LNCaP clone FGC (cell line): Measurements from ENCODE around the gene CIB1.

Experiments
- DNase-seq: peaks from one replicate; pipeline ENCODE4 v3.0.0-alpha.2; 2011; ENCODE audit warnings: low read depth
- H3K4me3 ChIP-seq: 2 replicates; pipeline ENCODE4 v1.5.1; 2011; ENCODE audit warnings: mild to moderate bottlenecking, low read depth, low read length, control low read depth
- CTCF ChIP-seq: IDR thresholded peaks from 2 replicates; pipeline ENCODE4 v1.5.1; 2012; ENCODE audit warnings: mild to moderate bottlenecking; ENCODE audit not compliant: control insufficient read depth, insufficient read depth; ENCODE audit errors: extremely low read depth

CIB1 gene

GRCh38 chr15:90257776-90258175, 24.0 kb upstream of the CIB1 start:
- no peak for DNase-seq
- no peak overlapping the region for H3K4me3 ChIP-seq
- TF ChIP-seq CTCF: no peak

- H3K4me3 ChIP-seq: peak within 1 kb of the TSS; percentile 57
- DNase-seq: no peak
- no peak for TF ChIP-seq CTCF
Observed at GRCh38 chr15:90249203-90249863, 15.6 kb upstream of the CIB1 start, which contains the start of gene TTLL13. Gene TTLL13 (plus strand): TSS chr15:90249556. CDS start chr15:90250631, 1,075 bp downstream.

GRCh38 chr15:90248789-90249202, 15.1 kb upstream of the CIB1 start:
- no peak overlapping the region for H3K4me3 ChIP-seq
- no peak for DNase-seq
- TF ChIP-seq CTCF: no peak

GRCh38 chr15:90243943-90244639, 10.3 kb upstream of the CIB1 start:
- no peak for TF ChIP-seq CTCF
- DNase-seq: no peak

GRCh38 chr15:90241343-90242192, 7.8 kb upstream of the CIB1 start:
- TF ChIP-seq CTCF: no peak
- no peak for DNase-seq
- H3K4me3 ChIP-seq: no peak overlapping the region

More at GRCh38 chr15:90243943-90244639, 10.3 kb upstream of the CIB1 start:
- no peak overlapping the region for H3K4me3 ChIP-seq

GRCh38 chr15:90240856-90241255, 7.1 kb upstream of the CIB1 start:
- no peak for DNase-seq
- TF ChIP-seq CTCF: no peak
- no peak overlapping the region for H3K4me3 ChIP-seq
